Hippocampal formation (tissue), 2 donors: ENCODE results near the gene P2RX4.
"Not testable (repeated sequence)": the region's sequence is repeated elsewhere in the genome, so short reads cannot be mapped to it uniquely, and the experiment has no call there.

Experiments
- DNase-seq, 2 donors: peaks; one replicate each; lab custom pipeline; 2025; lab: John Stamatoyannopoulos, UW

Gene P2RX4

GRCh38 chr12:121278169-121279070, 68.5 kb downstream of the P2RX4 start:
- no peak for DNase-seq

- DNase-seq, result no peak
Observed at GRCh38 chr12:121279071-121279375, 69.1 kb downstream of the P2RX4 start.

GRCh38 chr12:121279507-121279915, 69.6 kb downstream of the P2RX4 start:
- peak in 1 of 2 donors; percentile 34 for DNase-seq

GRCh38 chr12:121280531-121280930, 70.6 kb downstream of the P2RX4 start:
- not testable (repeated sequence) for DNase-seq

GRCh38 chr12:121281116-121281515, 71.2 kb downstream of the P2RX4 start:
- not testable (repeated sequence) for DNase-seq

- no peak for DNase-seq
Observed at GRCh38 chr12:121282072-121282742, 72.3 kb downstream of the P2RX4 start.

GRCh38 chr12:121282910-121283309, 73.0 kb downstream of the P2RX4 start:
- DNase-seq, result not testable (repeated sequence)

- no peak for DNase-seq
Observed at GRCh38 chr12:121283388-121283787, 73.5 kb downstream of the P2RX4 start.
